Measurements from ENCODE around the gene SLC35C1.
A peak's percentile ranks its signal among the peaks of the same experiment; 100 is the strongest.

Gene SLC35C1

DNA sequence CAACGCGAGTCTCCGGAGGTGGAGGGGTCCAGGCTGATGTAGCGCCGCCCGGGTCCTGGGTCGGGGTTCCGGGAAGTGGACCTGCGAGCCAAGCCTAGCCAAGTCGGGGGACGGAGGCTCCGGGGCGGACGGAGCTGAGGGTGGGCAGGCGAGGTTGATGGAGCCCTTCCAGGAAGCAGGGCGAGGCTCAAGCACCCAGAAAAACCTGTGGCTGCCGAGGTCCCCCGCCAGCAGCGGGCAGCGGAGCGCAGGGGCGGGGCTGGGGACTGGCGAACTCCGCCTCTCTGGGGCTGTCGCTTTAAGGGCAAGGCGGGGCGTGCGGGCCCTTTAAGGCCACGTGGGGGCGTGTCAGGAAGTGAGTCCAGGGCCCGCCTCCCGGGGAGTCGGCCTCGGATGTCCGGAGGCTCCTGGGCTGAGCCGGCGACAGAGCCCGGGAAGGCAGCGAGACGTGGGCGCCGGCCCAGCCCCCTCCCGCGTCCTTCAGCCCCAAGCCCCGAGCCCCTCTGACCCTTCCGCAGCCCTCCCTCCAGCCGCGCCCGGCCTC is at the start of gene SLC35C1:
SLC35C1 (plus strand) TSS at position 389 of the 544 bp plus-strand sequence. CDS start 653 bp downstream, outside the sequence.
- H3K27ac ChIP-seq: peak within 1 kb of the TSS; percentile 43
- no peak for TF ChIP-seq ZFX (IDR thresholded peaks at IDR 0.05; ENCODE audit: borderline replicate concordance)
- TF ChIP-seq, protein P1, sequence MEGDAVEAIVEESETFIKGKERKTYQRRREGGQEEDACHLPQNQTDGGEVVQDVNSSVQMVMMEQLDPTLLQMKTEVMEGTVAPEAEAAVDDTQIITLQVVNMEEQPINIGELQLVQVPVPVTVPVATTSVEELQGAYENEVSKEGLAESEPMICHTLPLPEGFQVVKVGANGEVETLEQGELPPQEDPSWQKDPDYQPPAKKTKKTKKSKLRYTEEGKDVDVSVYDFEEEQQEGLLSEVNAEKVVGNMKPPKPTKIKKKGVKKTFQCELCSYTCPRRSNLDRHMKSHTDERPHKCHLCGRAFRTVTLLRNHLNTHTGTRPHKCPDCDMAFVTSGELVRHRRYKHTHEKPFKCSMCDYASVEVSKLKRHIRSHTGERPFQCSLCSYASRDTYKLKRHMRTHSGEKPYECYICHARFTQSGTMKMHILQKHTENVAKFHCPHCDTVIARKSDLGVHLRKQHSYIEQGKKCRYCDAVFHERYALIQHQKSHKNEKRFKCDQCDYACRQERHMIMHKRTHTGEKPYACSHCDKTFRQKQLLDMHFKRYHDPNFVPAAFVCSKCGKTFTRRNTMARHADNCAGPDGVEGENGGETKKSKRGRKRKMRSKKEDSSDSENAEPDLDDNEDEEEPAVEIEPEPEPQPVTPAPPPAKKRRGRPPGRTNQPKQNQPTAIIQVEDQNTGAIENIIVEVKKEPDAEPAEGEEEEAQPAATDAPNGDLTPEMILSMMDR (IDR thresholded peaks at IDR 0.05): no peak

DNA sequence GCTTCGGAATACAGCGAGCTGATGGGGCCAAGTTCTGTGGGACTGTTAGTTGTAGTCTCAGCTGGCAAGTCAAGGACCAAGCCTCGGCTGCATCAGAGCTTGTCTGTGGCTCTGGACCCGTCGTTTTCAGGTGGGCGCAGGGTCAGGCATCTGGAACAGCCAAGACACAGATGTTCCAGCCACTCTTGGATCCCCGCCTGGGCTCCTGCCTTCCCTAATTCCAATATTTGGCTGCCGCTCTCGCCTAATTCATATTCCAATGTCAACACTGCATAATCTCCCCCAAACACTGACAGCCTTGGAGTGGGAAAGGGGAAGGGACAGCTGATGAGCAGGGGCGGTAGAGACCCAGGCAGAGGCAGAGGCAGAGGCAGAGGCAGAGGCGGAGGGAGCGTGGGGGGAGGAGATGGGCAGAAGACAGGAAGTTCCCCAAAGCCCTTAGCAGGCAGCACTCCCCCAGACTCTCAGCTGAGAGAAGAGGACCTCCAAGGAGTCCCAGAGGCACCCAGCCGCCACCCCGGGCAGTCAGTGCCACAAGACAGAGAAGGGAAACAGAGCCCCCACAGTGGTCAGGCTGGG is 49.6 kb upstream of the SLC35C1 start:
- TF ChIP-seq ZFX (IDR thresholded peaks at IDR 0.05; ENCODE audit: borderline replicate concordance): no peak
- TF ChIP-seq, protein P1 (IDR thresholded peaks at IDR 0.05): no peak

DNA sequence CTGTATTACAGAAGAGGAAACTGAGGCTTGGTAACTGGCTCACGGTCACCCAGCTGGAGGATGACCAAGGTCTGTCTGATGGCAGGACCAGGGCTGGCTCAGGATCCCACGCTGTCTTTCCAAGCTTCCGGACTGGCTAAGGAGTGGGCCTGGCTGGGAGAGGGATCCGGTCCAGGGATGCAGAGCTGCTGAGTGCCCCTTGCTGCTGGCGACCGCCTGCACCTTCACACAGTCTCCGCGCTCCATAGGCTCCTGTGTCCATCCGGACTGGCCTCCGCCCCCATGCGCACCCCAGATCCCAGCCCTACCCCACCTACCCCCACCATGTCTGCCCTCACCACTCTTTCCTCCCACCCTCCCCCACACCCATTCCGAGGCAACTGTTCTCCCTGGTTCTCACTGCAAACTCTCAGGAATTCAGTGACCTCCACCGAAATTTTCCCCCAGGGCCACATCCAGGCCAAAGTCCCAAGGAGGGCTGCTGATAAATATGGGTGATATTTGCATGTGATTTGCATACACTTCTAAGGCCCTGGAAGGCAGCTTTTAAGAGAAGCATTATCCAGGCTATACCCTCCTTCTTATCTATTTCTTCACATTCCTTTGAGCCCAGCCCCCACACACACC is 48.5 kb upstream of the SLC35C1 start:
- TF ChIP-seq ZFX (IDR thresholded peaks at IDR 0.05; ENCODE audit: borderline replicate concordance): no peak
- TF ChIP-seq, protein P1 (IDR thresholded peaks at IDR 0.05): no peak
- no peak overlapping the region for H3K27ac ChIP-seq

More for the DNA sequence above, 49.6 kb upstream of the SLC35C1 start:
- no peak overlapping the region for H3K27ac ChIP-seq

DNA sequence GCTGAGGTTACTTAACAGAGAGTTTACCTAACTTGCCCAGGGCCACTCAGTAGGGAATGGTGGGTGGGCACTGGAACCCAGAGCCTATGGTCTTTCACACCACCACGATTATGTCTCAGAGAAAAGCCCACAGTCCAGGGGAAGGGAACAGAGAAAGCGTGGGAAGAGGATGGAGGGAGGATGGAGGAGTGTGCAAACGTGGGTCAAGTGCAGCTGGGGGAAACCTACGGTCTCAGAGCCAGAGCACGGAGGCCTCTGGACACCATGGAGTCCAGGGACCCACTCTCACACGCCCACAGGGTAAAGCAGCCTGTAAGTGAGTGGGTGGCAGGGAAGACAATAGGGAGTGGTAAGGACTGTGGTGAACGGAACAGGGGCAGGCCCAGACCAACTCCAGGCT is 47.3 kb upstream of the SLC35C1 start:
- TF ChIP-seq, protein P1 (IDR thresholded peaks at IDR 0.05): no peak
- TF ChIP-seq ZFX (IDR thresholded peaks at IDR 0.05; ENCODE audit: borderline replicate concordance): no peak

DNA sequence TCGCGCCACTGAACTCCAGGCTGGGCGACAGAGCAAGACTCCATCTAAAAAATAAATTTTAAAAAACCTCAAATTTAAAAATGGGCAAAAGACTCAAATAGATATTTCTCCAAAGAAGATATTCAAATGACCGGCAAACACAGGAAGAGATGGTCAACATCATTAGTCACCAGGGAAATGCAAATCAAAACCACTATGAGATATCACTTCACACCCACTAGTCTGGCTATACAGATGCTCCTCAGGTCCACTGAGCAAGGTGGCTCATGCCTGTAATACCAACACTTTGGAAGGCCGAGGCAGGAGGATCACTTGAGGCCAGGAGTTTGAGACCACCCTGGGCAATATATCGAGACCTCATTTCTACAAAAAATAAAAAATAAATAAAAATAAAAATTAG is 43.3 kb upstream of the SLC35C1 start:
- no peak overlapping the region for H3K27ac ChIP-seq
- TF ChIP-seq, protein P1 (IDR thresholded peaks at IDR 0.05): no peak
- TF ChIP-seq ZFX (IDR thresholded peaks at IDR 0.05; ENCODE audit: borderline replicate concordance): no peak

More for the DNA sequence above, 47.3 kb upstream of the SLC35C1 start:
- H3K27ac ChIP-seq: no peak overlapping the region

DNA sequence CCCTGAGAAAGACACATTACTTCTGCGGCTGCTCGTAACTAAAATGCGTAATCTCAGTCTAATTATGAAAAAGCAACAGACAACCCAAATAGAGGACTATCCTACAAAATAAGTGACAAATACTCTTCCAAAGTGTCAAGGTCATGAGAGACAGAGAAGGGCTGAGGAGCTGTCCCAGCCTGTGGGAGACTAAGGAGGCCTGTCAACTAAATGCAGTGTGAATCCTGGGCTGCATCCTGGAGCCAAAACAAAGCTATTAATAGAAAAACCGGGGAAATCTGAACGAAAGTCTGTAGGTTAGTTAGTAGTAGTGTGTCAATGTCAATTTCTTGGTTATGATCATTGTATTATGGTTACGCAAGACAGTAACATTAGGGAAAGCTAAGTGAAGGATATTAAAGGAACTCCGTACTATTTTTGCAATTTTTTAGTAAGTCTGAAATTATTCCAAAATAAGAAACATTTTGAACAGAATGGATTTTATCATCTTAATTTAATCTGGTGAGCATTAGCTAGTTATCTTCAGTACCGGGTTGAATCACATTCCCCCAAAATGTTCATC is 39.8 kb upstream of the SLC35C1 start:
- TF ChIP-seq, protein P1 (IDR thresholded peaks at IDR 0.05): no peak
- no peak for TF ChIP-seq ZFX (IDR thresholded peaks at IDR 0.05; ENCODE audit: borderline replicate concordance)
- no peak overlapping the region for H3K27ac ChIP-seq

DNA sequence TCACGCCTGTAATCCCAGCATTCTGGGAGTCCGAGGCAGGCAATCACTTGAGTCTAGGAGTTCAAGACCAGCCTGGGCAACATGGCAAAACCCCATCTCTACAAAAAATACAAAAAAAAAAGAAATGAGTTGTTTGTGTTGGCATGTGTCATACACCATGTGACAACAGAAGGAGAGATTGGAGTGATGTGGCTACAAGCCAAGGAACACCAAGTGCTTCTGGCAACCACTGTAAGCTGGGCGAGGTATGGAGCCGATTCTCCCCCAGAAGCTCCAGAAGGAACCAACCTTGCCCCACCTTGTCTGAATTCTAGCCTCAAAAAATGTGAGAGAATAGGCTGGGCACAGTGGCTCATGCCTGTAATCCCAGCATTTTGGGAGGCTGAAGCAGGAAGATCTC is 39.1 kb upstream of the SLC35C1 start:
- no peak overlapping the region for H3K27ac ChIP-seq
- TF ChIP-seq, protein P1 (IDR thresholded peaks at IDR 0.05): no peak
- no peak for TF ChIP-seq ZFX (IDR thresholded peaks at IDR 0.05; ENCODE audit: borderline replicate concordance)

Data from 22Rv1 (cell line).